TTC549 (cell line): ENCODE data around the gene CCDC97.
"Not testable (repeated sequence)": the region's sequence is repeated elsewhere in the genome, so short reads cannot be mapped to it uniquely, and the experiment has no call there.

Experiments
- FAIRE-seq: peaks from 2 replicates; lab custom pipeline; 2012; peaks lifted over from hg19 to GRCh38; lab: Jason Lieb, UNC

Gene CCDC97

DNA sequence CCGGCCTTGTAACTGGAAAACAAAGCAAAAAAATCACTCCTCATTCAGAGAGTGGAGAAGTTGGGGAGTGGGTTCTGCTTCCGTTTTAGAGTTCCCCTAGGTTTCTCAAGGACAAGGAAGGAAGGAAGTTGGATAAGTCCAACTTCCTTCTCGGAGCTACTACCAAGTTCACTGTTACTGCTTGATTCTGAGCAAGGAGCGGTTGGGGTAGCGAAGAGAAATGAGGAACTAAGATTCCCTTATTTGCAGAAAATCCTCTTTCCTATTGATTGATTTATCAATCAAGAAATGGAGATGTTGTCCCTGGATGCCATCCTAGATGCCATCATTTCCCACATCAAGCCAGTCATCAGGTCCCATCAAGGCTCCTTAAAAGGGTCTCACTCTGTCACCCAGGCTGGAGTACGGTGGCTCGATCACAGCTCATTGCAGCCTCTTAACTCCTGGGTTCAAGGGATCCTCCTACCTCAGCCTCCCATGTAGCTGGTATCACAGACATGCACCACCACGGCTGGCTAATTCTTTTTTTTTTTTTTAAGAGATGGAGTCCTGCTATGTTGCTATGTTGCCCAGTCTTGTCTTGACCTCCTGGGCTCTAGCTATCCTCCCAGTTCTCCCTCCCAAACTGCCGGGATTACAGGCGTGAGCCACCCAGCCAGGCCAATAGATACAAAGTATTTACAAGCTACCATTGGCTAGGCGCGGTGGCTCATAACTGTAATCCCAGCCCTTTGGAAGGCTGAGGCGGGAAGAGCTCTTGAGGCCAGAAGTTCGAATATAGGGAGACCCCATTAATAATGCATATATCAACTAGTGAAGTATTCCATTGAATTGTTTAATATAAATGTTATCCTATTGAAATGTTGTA lies 54.8 kb downstream of the CCDC97 start:
- FAIRE-seq = no peak

GRCh38 chr19:41366089-41366488 lies 56.1 kb downstream of the CCDC97 start:
- no peak for FAIRE-seq

DNA sequence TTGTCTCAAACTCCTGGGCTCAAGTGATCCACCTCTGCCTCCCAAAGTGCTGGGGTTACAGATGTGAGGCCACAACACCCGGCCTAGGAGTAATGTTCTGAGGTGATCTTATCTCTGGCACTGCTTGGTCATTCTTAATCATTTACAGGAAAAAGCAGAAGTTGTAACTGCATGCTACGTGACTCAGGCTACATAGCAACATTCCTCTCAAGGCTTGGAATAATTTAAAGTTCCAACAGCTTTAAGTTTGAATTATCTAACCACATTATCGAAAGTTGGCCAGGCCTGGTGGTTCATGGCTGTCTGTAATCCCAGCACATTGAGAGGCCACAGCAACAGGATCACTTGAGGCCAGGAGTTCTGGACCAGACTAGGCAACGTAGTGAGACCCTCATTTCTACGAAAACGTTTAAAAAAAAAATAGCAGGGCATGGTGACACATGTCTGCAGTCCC lies 57.9 kb downstream of the CCDC97 start:
- no peak for FAIRE-seq

- no peak for FAIRE-seq
These were observed 59.8 kb downstream of the CCDC97 start for GRCh38 chr19:41369769-41370168.

DNA sequence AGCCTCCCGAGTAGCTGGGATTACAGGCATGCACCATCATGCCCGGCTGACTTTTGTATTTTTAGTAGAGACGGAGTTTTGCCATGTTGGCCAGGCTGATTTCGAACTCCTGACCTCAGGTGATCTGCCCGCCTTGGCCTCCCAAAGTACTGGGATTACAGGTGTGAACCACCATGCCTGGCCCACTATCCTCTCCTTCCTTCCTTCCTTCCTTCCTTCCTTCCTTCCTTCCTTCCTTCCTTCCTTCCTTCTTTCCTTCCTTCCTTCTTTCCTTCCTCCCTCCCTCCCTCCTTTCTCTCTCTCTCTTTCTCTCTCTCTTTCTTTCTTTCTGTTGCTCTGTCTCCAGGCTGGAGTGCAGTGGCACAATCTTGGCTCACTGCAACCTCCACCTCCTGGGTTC lies 61.1 kb downstream of the CCDC97 start:
- FAIRE-seq = not testable (repeated sequence)

GRCh38 chr19:41371541-41371940 lies 61.6 kb downstream of the CCDC97 start:
- no peak for FAIRE-seq

DNA sequence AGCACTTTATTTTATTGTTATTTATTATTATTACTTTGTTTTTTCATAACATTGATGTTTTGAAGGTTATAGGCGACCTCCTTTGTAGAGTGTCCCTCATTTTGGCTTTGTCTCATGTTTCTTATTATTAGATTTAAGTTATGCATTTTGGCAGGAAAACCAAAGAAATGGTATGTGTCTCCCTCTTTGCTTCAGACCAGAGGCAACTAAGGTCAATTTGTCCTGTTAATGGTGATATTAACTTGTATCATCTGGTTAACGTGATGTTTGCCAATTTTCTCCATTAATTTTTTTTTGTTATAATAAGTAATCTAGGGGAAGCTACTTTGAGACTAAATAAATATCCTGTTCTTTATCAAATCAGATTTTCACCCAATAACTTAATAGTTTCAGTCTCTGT lies 62.5 kb downstream of the CCDC97 start:
- no peak for FAIRE-seq

DNA sequence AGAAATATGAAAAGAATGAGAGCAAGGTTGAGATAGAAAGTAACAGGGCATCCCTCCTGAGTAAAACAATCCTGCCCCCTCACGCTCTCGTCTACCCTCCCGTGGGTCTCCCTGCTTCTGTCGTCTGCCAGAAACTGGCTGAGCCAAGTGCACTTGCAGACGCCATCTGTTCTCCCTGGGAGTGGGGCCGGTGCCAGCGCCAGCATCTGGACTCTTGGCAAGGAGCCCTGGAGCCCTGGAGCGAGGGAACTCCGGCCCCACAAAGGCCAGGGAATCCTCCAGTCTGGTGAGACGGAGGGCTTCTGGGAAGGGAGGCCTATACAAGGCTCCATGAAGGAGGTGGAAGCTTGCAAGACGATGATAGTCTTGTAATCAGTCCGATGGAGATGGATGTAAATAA lies 64.0 kb downstream of the CCDC97 start:
- FAIRE-seq = no peak
